ENCODE data around the gene GNPTG.

Gene GNPTG

GRCh38 chr16:1346422-1347285 lies 5.1 kb upstream of the GNPTG start:
- no peak for TF ChIP-seq CTCF (IDR thresholded peaks at IDR 0.05)
- H2AFZ ChIP-seq: no peak overlapping the region
- H3K27me3 ChIP-seq (ENCODE audit: control insufficient read depth, insufficient read depth, low read length): no peaks in the 10 kb centered on the region
- H3K9ac ChIP-seq: no peak overlapping the region
- H3K27ac ChIP-seq: no peak overlapping the region
- peaks cover 12% of the 10 kb centered on the region for H3K4me1 ChIP-seq
- no peak overlapping the region for H3K4me2 ChIP-seq (ENCODE audit: low read length)
- H3K9me3 ChIP-seq (ENCODE audit: control insufficient read depth, low read length): no peaks in the 10 kb centered on the region
- no peak overlapping the region for H3K4me3 ChIP-seq (ENCODE audit: low read depth, low read length)
- H3K36me3 ChIP-seq (ENCODE audit: control insufficient read depth, insufficient read depth, low read length): no peaks in the 10 kb centered on the region
- peaks cover 2% of the 10 kb centered on the region for H3K79me2 ChIP-seq

GRCh38 chr16:1347286-1347855 lies 4.4 kb upstream of the GNPTG start:
- Histone ChIP-seq H3K9me3 (ENCODE audit: control insufficient read depth, low read length) (no peaks in the 10 kb centered on the region), H3K36me3 (ENCODE audit: control insufficient read depth, insufficient read depth, low read length) (no peaks in the 10 kb centered on the region), H3K4me2 (ENCODE audit: low read length) (no peak overlapping the region), H3K27me3 (ENCODE audit: control insufficient read depth, insufficient read depth, low read length) (no peaks in the 10 kb centered on the region), H3K4me3 (ENCODE audit: low read depth, low read length) (no peak overlapping the region), H2AFZ (no peak overlapping the region), H3K4me1 (peaks cover 12% of the 10 kb centered on the region), H3K9ac (no peak overlapping the region), H3K27ac (no peak overlapping the region), H3K79me2 (peaks cover 7% of the 10 kb centered on the region)
- no peak for TF ChIP-seq CTCF (IDR thresholded peaks at IDR 0.05)

- peaks cover 12% of the 10 kb centered on the region for H3K4me1 ChIP-seq
- H2AFZ ChIP-seq: no peak overlapping the region
- no peaks in the 10 kb centered on the region for H3K27me3 ChIP-seq (ENCODE audit: control insufficient read depth, insufficient read depth, low read length)
- no peak overlapping the region for H3K4me2 ChIP-seq (ENCODE audit: low read length)
- H3K9ac ChIP-seq: no peak overlapping the region
- no peak overlapping the region for H3K27ac ChIP-seq
- H3K79me2 ChIP-seq: peaks cover 13% of the 10 kb centered on the region
- no peak for TF ChIP-seq CTCF (IDR thresholded peaks at IDR 0.05)
- no peaks in the 10 kb centered on the region for H3K9me3 ChIP-seq (ENCODE audit: control insufficient read depth, low read length)
- H3K4me3 ChIP-seq (ENCODE audit: low read depth, low read length): no peak overlapping the region
- H3K36me3 ChIP-seq (ENCODE audit: control insufficient read depth, insufficient read depth, low read length): no peaks in the 10 kb centered on the region
Measured at GRCh38 chr16:1347962-1348361, 3.8 kb upstream of the GNPTG start.

- peaks cover 18% of the 10 kb centered on the region for H3K79me2 ChIP-seq
- H3K4me2 ChIP-seq (ENCODE audit: low read length): no peak overlapping the region
- no peaks in the 10 kb centered on the region for H3K9me3 ChIP-seq (ENCODE audit: control insufficient read depth, low read length)
- no peaks in the 10 kb centered on the region for H3K27me3 ChIP-seq (ENCODE audit: control insufficient read depth, insufficient read depth, low read length)
- no peak overlapping the region for H2AFZ ChIP-seq
- H3K4me3 ChIP-seq (ENCODE audit: low read depth, low read length): no peak overlapping the region
- no peaks in the 10 kb centered on the region for H3K36me3 ChIP-seq (ENCODE audit: control insufficient read depth, insufficient read depth, low read length)
- no peak overlapping the region for H3K27ac ChIP-seq
- H3K4me1 ChIP-seq: peaks cover 12% of the 10 kb centered on the region
- H3K9ac ChIP-seq: no peak overlapping the region
- no peak for TF ChIP-seq CTCF (IDR thresholded peaks at IDR 0.05)
Measured at GRCh38 chr16:1348441-1348840, 3.3 kb upstream of the GNPTG start.

Data from parathyroid adenoma (tissue), 2 donors.